Glutamatergic neuron (in vitro differentiated cells): ENCODE measurements around the gene CARNS1. TPM values are rescaled to one million over a fixed set of nuclear protein-coding genes. Genes with fewer than 3 reads are reported as not detected.

Source experiments
- DNase-seq: peaks from one replicate; pipeline ENCODE4 v3.0.0; 2022
- H3K27ac Mint-ChIP-seq: one replicate; pipeline ENCODE4 v1.8.0; 2020; ENCODE audit warnings: mild to moderate bottlenecking, mixed read lengths, inconsistent platforms; ENCODE audit not compliant: unreplicated experiment
- H3K27me3 Mint-ChIP-seq: one replicate; pipeline ENCODE4 v1.8.0; 2020; ENCODE audit warnings: mild to moderate bottlenecking, moderate library complexity, mixed read lengths, inconsistent platforms; ENCODE audit not compliant: unreplicated experiment
- H3K36me3 Mint-ChIP-seq: one replicate; pipeline ENCODE4 v1.8.0; 2020; ENCODE audit warnings: mild to moderate bottlenecking, mixed read lengths, inconsistent platforms; ENCODE audit not compliant: unreplicated experiment
- H3K4me1 Mint-ChIP-seq: one replicate; pipeline ENCODE4 v1.8.0; 2020; ENCODE audit warnings: mild to moderate bottlenecking, low read depth, mixed read lengths, inconsistent platforms; ENCODE audit not compliant: unreplicated experiment
- H3K4me3 Mint-ChIP-seq: one replicate; pipeline ENCODE4 v1.8.0; 2020; ENCODE audit warnings: mild to moderate bottlenecking, mixed read lengths, inconsistent platforms; ENCODE audit not compliant: unreplicated experiment
- H3K9me3 Mint-ChIP-seq: one replicate; pipeline ENCODE4 v1.8.0; 2020; ENCODE audit warnings: mild to moderate bottlenecking, moderate library complexity, mixed read lengths, inconsistent platforms; ENCODE audit not compliant: unreplicated experiment
- CTCF ChIP-seq: fragments of 200-600 bp; sonication (generic); IDR thresholded peaks from one replicate; pipeline ENCODE4 v1.5.0; 2021; ENCODE audit not compliant: partially characterized antibody, unreplicated experiment
- total RNA-seq: library from RNA; stranded (reverse); fragmentation: NEBNext Ultra II Directional; extraction: Animal tissue kit (Norgen Biotek cat#: 25700); gene quantifications from one replicate; pipeline ENCODE4 v1.2.1, GENCODE V29; 2021; ENCODE audit not compliant: unreplicated experiment

Gene CARNS1
- total RNA-seq, 1 donor from 2014 or later, result 0.07 TPM

GRCh38 chr11:67420147-67420645 lies 4.7 kb downstream of the CARNS1 start:
- no peaks in the 10 kb centered on the region for H3K4me1 Mint-ChIP-seq
- H3K36me3 Mint-ChIP-seq, result no peaks in the 10 kb centered on the region
- peaks cover 2% of the 10 kb centered on the region for H3K9me3 Mint-ChIP-seq
- H3K4me3 Mint-ChIP-seq, result peak overlapping the region; percentile 73
- no peak for DNase-seq
- no peak overlapping the region for H3K27ac Mint-ChIP-seq
- TF ChIP-seq CTCF, result no peak
- H3K27me3 Mint-ChIP-seq, result peaks cover 16% of the 10 kb centered on the region

- peak overlapping the region; percentile 70 for H3K4me3 Mint-ChIP-seq
- H3K27ac Mint-ChIP-seq, result no peak overlapping the region
- peaks cover 16% of the 10 kb centered on the region for H3K27me3 Mint-ChIP-seq
- no peaks in the 10 kb centered on the region for H3K4me1 Mint-ChIP-seq
- no peaks in the 10 kb centered on the region for H3K36me3 Mint-ChIP-seq
- DNase-seq, result peak; percentile 99
- H3K9me3 Mint-ChIP-seq, result peaks cover 4% of the 10 kb centered on the region
- TF ChIP-seq CTCF, result no peak
Measured at GRCh38 chr11:67420646-67421429, 5.4 kb downstream of the CARNS1 start.

GRCh38 chr11:67421430-67422031 lies 6.1 kb downstream of the CARNS1 start:
- TF ChIP-seq CTCF, result no peak
- Mint-ChIP-seq H3K36me3 (no peaks in the 10 kb centered on the region), H3K27me3 (peaks cover 9% of the 10 kb centered on the region), H3K27ac (no peak overlapping the region), H3K4me3 (peak overlapping the region; percentile 70), H3K9me3 (peaks cover 5% of the 10 kb centered on the region), H3K4me1 (no peaks in the 10 kb centered on the region)
- no peak for DNase-seq

GRCh38 chr11:67422891-67423290 lies 7.4 kb downstream of the CARNS1 start:
- DNase-seq, result peak; percentile 12
- Mint-ChIP-seq H3K4me1 (no peaks in the 10 kb centered on the region), H3K9me3 (peaks cover 5% of the 10 kb centered on the region), H3K27ac (no peak overlapping the region), H3K4me3 (no peak overlapping the region), H3K36me3 (no peaks in the 10 kb centered on the region), H3K27me3 (peaks cover 5% of the 10 kb centered on the region)
- TF ChIP-seq CTCF, result no peak

GRCh38 chr11:67423466-67423865 lies 8.0 kb downstream of the CARNS1 start:
- Mint-ChIP-seq H3K4me3 (no peak overlapping the region), H3K27me3 (peaks cover 1% of the 10 kb centered on the region), H3K36me3 (no peaks in the 10 kb centered on the region), H3K9me3 (peaks cover 5% of the 10 kb centered on the region), H3K27ac (no peak overlapping the region), H3K4me1 (no peaks in the 10 kb centered on the region)
- DNase-seq, result no peak
- TF ChIP-seq CTCF, result no peak
